GM12892 (cell line): Measurements from ENCODE around the gene RTRAF.

Experiments
- DNase-seq: peaks from one replicate; pipeline ENCODE4 v3.0.0; 2011; ENCODE audit not compliant: insufficient read length
- FAIRE-seq: peaks from 2 replicates; lab custom pipeline; 2011; peaks lifted over from hg19 to GRCh38; lab: Jason Lieb, UNC
- POLR2A ChIP-seq: IDR thresholded peaks from 2 replicates; pipeline ENCODE4 v1.6.1; 2011; ENCODE audit warnings: low read depth, low read length, control low read depth
- POLR2AphosphoS5 ChIP-seq: IDR thresholded peaks from 2 replicates; pipeline ENCODE4 v1.6.1; 2011; ENCODE audit warnings: low read depth, low read length, control low read depth
- TAF1 ChIP-seq: IDR thresholded peaks from 2 replicates; pipeline ENCODE4 v1.6.1; 2011; ENCODE audit warnings: low read depth, mild to moderate bottlenecking, control low read depth, low read length, borderline replicate concordance

Gene RTRAF

GRCh38 chr14:51963286-51963685 is 26.1 kb upstream of the RTRAF start:
- no peak for DNase-seq
- TF ChIP-seq TAF1 (no peak), POLR2A (no peak), POLR2AphosphoS5 (no peak)
- no peak for FAIRE-seq

- no peak for TF ChIP-seq TAF1
- TF ChIP-seq POLR2A, result no peak
- TF ChIP-seq POLR2AphosphoS5, result no peak
- FAIRE-seq (no peak), DNase-seq (no peak)
Observed at GRCh38 chr14:51967521-51967920, 21.8 kb upstream of the RTRAF start.

GRCh38 chr14:51969852-51970540 is 19.4 kb upstream of the RTRAF start:
- DNase-seq (no peak), FAIRE-seq (no peak)
- TF ChIP-seq POLR2AphosphoS5 (no peak), TAF1 (no peak), POLR2A (no peak)

- no peak for DNase-seq
- no peak for FAIRE-seq
- TF ChIP-seq POLR2A (no peak), TAF1 (no peak), POLR2AphosphoS5 (no peak)
Observed at GRCh38 chr14:51972566-51972965, 16.8 kb upstream of the RTRAF start.

GRCh38 chr14:51977075-51977474 is 12.3 kb upstream of the RTRAF start:
- DNase-seq (no peak), FAIRE-seq (no peak)
- no peak for TF ChIP-seq POLR2A
- TF ChIP-seq TAF1, result no peak
- no peak for TF ChIP-seq POLR2AphosphoS5

- no peak for DNase-seq
- FAIRE-seq, result peak; percentile 5
- TF ChIP-seq TAF1, result no peak
- TF ChIP-seq POLR2AphosphoS5, result no peak
- TF ChIP-seq POLR2A, result no peak
Observed at GRCh38 chr14:51978681-51979085, 10.7 kb upstream of the RTRAF start.

- peak; percentile 25 for DNase-seq
- TF ChIP-seq POLR2A (no peak), TAF1 (no peak)
- FAIRE-seq, result peak; percentile 100
Observed at GRCh38 chr14:51979088-51979709, 10.1 kb upstream of the RTRAF start.

GRCh38 chr14:51981218-51981854 is 8.0 kb upstream of the RTRAF start:
- peak; percentile 42 for FAIRE-seq
- DNase-seq, result no peak
- TF ChIP-seq POLR2A, result no peak
- no peak for TF ChIP-seq TAF1
- TF ChIP-seq POLR2AphosphoS5, result no peak

GRCh38 chr14:51988221-51988620 is 1.1 kb upstream of the RTRAF start:
- no peak for DNase-seq
- no peak for TF ChIP-seq TAF1
- TF ChIP-seq POLR2AphosphoS5, result no peak
- no peak for TF ChIP-seq POLR2A
- FAIRE-seq, result no peak

GRCh38 chr14:51990488-51990887 is 1.1 kb downstream of the RTRAF start:
- DNase-seq (no peak), FAIRE-seq (no peak)
- no peak for TF ChIP-seq POLR2A
- TF ChIP-seq POLR2AphosphoS5, result no peak
- no peak for TF ChIP-seq TAF1

- FAIRE-seq, result no peak
- TF ChIP-seq POLR2AphosphoS5, result no peak
- no peak for TF ChIP-seq POLR2A
- DNase-seq, result no peak
Observed at GRCh38 chr14:51993285-51993920, 4.1 kb downstream of the RTRAF start.
